ENCODE results near the gene EVPLL. TPM values are rescaled to one million over a fixed set of nuclear protein-coding genes. Genes with fewer than 3 reads are reported as not detected.
"Not testable (repeated sequence)": the region's sequence is repeated elsewhere in the genome, so short reads cannot be mapped to it uniquely, and the experiment has no call there.

The EVPLL gene
- total RNA-seq, 1 experiment from 2014 or later, result 0.70 TPM

DNA sequence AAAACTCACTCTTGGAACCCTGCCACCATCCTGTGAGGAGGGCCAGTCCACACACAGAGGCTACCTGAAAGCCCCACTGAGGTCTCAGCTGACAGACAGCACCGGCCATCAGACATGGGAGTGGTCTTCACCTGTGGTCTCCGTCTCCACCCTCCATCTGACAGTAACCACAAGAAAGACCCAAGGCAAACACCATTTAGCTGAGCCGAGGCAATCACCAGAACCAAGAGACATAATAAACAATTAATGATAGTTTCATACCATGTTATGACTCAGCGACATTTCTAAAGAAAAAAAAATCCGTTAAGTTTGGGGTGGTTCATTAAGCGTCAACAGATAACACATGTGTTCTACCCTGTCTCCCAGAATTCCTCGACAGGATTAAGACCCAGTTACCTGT lies 6.1 kb upstream of the EVPLL start:
- Mint-ChIP-seq H3K27ac (ENCODE audit: low read depth, unreplicated experiment) (no peak overlapping the region), H3K36me3 (ENCODE audit: insufficient read depth, unreplicated experiment) (no peaks in the 10 kb centered on the region), H3K4me1 (ENCODE audit: insufficient read depth, unreplicated experiment) (peaks cover 13% of the 10 kb centered on the region), H3K27me3 (ENCODE audit: insufficient read depth, unreplicated experiment) (no peaks in the 10 kb centered on the region), H3K4me3 (ENCODE audit: unreplicated experiment) (no peak overlapping the region), H3K9me3 (ENCODE audit: unreplicated experiment) (no peaks in the 10 kb centered on the region)
- ChIA-PET CTCF (no interaction called here), POLR2A (no interaction called here)
- intact Hi-C loops (cut with micrococcal nuclease), result no loop called here
- no peak for DNase-seq (ENCODE audit: unreplicated experiment)
- BruUV-seq (replicated peaks), result no TSS peak
- TF ChIP-seq, protein P1, sequence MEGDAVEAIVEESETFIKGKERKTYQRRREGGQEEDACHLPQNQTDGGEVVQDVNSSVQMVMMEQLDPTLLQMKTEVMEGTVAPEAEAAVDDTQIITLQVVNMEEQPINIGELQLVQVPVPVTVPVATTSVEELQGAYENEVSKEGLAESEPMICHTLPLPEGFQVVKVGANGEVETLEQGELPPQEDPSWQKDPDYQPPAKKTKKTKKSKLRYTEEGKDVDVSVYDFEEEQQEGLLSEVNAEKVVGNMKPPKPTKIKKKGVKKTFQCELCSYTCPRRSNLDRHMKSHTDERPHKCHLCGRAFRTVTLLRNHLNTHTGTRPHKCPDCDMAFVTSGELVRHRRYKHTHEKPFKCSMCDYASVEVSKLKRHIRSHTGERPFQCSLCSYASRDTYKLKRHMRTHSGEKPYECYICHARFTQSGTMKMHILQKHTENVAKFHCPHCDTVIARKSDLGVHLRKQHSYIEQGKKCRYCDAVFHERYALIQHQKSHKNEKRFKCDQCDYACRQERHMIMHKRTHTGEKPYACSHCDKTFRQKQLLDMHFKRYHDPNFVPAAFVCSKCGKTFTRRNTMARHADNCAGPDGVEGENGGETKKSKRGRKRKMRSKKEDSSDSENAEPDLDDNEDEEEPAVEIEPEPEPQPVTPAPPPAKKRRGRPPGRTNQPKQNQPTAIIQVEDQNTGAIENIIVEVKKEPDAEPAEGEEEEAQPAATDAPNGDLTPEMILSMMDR (IDR thresholded peaks at IDR 0.05; ENCODE audit: unreplicated experiment), result no peak

DNA sequence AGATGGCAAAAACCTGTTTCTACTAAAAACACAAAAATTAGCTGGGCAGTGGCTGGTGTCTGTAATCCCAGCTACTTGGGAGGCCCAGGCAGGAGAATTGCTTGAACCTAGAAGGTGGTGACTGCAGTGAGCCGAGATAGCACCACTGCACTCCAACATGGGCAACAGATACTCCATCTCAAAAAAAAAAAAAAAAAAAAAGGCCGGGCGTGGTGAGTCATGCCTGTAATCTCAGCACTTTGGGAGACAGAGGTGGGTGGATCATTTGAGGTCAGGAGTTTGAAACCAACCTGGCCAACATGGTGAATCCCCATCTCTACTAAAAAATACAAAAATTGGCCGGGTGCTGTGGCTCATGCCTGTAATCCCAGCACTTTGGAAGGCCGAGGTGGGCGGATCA lies 4.4 kb upstream of the EVPLL start:
- H3K27me3 Mint-ChIP-seq (ENCODE audit: insufficient read depth, unreplicated experiment); BruUV-seq (replicated peaks); DNase-seq (ENCODE audit: unreplicated experiment); POLR2A ChIA-PET; H3K4me3 Mint-ChIP-seq (ENCODE audit: unreplicated experiment); CTCF ChIA-PET; H3K9me3 Mint-ChIP-seq (ENCODE audit: unreplicated experiment); intact Hi-C loops (cut with micrococcal nuclease); H3K27ac Mint-ChIP-seq (ENCODE audit: low read depth, unreplicated experiment); H3K36me3 Mint-ChIP-seq (ENCODE audit: insufficient read depth, unreplicated experiment): not testable (repeated sequence)
- H3K4me1 Mint-ChIP-seq (ENCODE audit: insufficient read depth, unreplicated experiment), result peaks cover 26% of the 10 kb centered on the region

DNA sequence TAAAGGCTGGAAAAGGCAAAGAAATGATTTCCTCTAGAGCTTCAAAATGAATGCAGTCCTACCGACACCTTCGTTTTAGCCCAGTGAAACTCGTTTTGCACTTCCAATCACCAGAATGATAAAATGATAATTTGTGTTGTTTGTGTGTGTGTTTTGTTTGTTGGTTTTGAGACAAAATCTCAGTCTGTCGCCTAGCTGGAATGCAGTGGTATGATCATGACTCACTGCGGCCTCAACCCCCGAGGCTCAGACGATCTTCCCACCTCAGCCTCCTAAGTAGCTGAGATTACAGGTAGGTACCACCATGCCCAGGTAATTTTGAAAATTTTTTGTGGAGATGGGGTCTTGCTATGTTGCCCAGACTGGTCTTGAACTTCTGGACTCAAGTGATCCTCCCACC lies 3.4 kb upstream of the EVPLL start:
- no peak for DNase-seq (ENCODE audit: unreplicated experiment)
- Mint-ChIP-seq H3K4me1 (ENCODE audit: insufficient read depth, unreplicated experiment) (peaks cover 28% of the 10 kb centered on the region), H3K27me3 (ENCODE audit: insufficient read depth, unreplicated experiment) (no peaks in the 10 kb centered on the region), H3K27ac (ENCODE audit: low read depth, unreplicated experiment) (no peak overlapping the region), H3K36me3 (ENCODE audit: insufficient read depth, unreplicated experiment) (peaks cover 5% of the 10 kb centered on the region), H3K4me3 (ENCODE audit: unreplicated experiment) (no peak overlapping the region), H3K9me3 (ENCODE audit: unreplicated experiment) (no peaks in the 10 kb centered on the region)
- BruUV-seq (replicated peaks), result no TSS peak
- ChIA-PET CTCF (no interaction called here), POLR2A (interaction anchor here (1.7 kb wide), 1 partner anchor 11 kb away, joined by 5 read pairs; the partner anchor contains the start of gene SHMT1)
- intact Hi-C loops (cut with micrococcal nuclease), result no loop called here
- TF ChIP-seq, protein P1 (IDR thresholded peaks at IDR 0.05; ENCODE audit: unreplicated experiment), result no peak

DNA sequence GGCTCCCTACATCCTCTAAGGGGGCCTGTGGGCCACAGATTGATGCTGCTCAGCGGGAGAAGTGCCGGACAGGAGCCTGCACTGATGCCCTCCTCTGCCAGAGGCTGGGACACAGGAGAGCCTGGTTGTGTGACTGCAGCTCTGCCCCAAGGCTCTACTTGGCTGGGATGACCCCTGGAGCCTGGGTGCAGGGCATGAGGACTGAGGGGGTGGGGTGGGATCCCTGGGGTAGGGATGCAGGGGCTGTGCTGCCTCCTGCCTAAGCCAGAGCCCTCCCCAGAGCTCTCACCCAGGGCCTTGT lies 577 bp downstream of the EVPLL start:
- DNase-seq (ENCODE audit: unreplicated experiment), result no peak
- Mint-ChIP-seq H3K4me1 (ENCODE audit: insufficient read depth, unreplicated experiment) (peaks cover 15% of the 10 kb centered on the region), H3K27me3 (ENCODE audit: insufficient read depth, unreplicated experiment) (no peaks in the 10 kb centered on the region), H3K4me3 (ENCODE audit: unreplicated experiment) (peak overlapping the region; percentile 68), H3K9me3 (ENCODE audit: unreplicated experiment) (no peaks in the 10 kb centered on the region), H3K27ac (ENCODE audit: low read depth, unreplicated experiment) (peak overlapping the region; percentile 19), H3K36me3 (ENCODE audit: insufficient read depth, unreplicated experiment) (peaks cover 5% of the 10 kb centered on the region)
- intact Hi-C loops (cut with micrococcal nuclease), result no loop called here
- ChIA-PET CTCF (no interaction called here), POLR2A (interaction anchor here (0.6 to 1.7 kb wide), 3 partner anchors 16 to 1000 kb away, joined by 3 to 16 read pairs (median 3); partner anchors contain the start of genes MAPK7, SHMT1, SMCR8 and TOP3A)
- no TSS peak for BruUV-seq (replicated peaks)
- TF ChIP-seq, protein P1 (IDR thresholded peaks at IDR 0.05; ENCODE audit: unreplicated experiment), result no peak

DNA sequence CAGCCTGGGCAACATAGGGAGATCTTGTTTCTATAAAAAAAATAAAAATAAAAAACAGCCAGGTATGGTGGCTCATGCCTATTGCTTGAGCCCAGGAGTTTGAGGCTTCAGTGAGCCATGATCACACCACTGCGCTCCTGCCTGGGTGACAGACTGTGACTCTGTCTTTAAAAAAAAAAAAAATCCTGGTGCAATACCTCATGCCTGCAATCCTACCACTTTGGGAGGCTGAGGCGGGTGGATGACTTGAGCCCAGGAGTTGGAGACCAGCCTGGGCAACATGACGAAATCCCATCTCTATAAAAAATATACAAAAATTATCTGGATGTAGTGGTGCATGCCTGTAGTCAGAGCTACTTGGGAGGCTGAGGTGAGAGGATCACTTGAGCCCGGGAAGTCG lies 1.0 kb downstream of the EVPLL start:
- POLR2A ChIA-PET, result interaction anchor here (0.6 to 1.0 kb wide), 2 partner anchors 16 to 999 kb away, joined by 3 to 6 read pairs; partner anchors contain the start of genes MAPK7 and SHMT1
- peak overlapping the region; percentile 68 for H3K4me3 Mint-ChIP-seq (ENCODE audit: unreplicated experiment)
- H3K36me3 Mint-ChIP-seq (ENCODE audit: insufficient read depth, unreplicated experiment); CTCF ChIA-PET; H3K9me3 Mint-ChIP-seq (ENCODE audit: unreplicated experiment); H3K27me3 Mint-ChIP-seq (ENCODE audit: insufficient read depth, unreplicated experiment); intact Hi-C loops (cut with micrococcal nuclease); BruUV-seq (replicated peaks): not testable (repeated sequence)
- H3K4me1 Mint-ChIP-seq (ENCODE audit: insufficient read depth, unreplicated experiment), result peaks cover 15% of the 10 kb centered on the region
- DNase-seq (ENCODE audit: unreplicated experiment), result peak; percentile 57
- peak overlapping the region; percentile 19 for H3K27ac Mint-ChIP-seq (ENCODE audit: low read depth, unreplicated experiment)
